ENCODE data around the gene CLIP2. TPM values are rescaled to one million over a fixed set of nuclear protein-coding genes. Genes with fewer than 3 reads are reported as not detected.
"Not testable (repeated sequence)": the region's sequence is repeated elsewhere in the genome, so short reads cannot be mapped to it uniquely, and the experiment has no call there.

Gene CLIP2
- total and polyA plus RNA-seq, 8 donors, result 20.6 to 32.8 (median 25.6) TPM

- H3K9me3 ChIP-seq, result no peaks in the 10 kb centered on the region
- H3K27ac ChIP-seq, result no peak overlapping the region
- no peak for ATAC-seq
- H3K36me3 ChIP-seq, result peaks cover 0 to 15% of the 10 kb centered on the region in 2 donors
- peaks cover 7 to 16% of the 10 kb centered on the region in 2 donors for H3K4me1 ChIP-seq
- H3K4me3 ChIP-seq, result no peak overlapping the region
- DNase-seq, result no peak
- no peaks in the 10 kb centered on the region for H3K27me3 ChIP-seq
- intact Hi-C loops (cut with DNase I), result no loop called here
- TF ChIP-seq, protein P1, sequence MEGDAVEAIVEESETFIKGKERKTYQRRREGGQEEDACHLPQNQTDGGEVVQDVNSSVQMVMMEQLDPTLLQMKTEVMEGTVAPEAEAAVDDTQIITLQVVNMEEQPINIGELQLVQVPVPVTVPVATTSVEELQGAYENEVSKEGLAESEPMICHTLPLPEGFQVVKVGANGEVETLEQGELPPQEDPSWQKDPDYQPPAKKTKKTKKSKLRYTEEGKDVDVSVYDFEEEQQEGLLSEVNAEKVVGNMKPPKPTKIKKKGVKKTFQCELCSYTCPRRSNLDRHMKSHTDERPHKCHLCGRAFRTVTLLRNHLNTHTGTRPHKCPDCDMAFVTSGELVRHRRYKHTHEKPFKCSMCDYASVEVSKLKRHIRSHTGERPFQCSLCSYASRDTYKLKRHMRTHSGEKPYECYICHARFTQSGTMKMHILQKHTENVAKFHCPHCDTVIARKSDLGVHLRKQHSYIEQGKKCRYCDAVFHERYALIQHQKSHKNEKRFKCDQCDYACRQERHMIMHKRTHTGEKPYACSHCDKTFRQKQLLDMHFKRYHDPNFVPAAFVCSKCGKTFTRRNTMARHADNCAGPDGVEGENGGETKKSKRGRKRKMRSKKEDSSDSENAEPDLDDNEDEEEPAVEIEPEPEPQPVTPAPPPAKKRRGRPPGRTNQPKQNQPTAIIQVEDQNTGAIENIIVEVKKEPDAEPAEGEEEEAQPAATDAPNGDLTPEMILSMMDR (IDR thresholded peaks at IDR 0.05), result no peak
Observed at GRCh38 chr7:74376256-74377036, 87.2 kb downstream of the CLIP2 start.

- intact Hi-C loops (cut with DNase I), result loop anchor here in 1 of 2 donors (10.0 kb wide), 1 partner anchor 305 kb away; no protein-coding TSS in a partner anchor
- no peak for DNase-seq
- Histone ChIP-seq H3K4me3 (no peak overlapping the region), H3K27me3 (no peaks in the 10 kb centered on the region), H3K36me3 (peaks cover 0 to 15% of the 10 kb centered on the region in 2 donors), H3K27ac (no peak overlapping the region), H3K9me3 (no peaks in the 10 kb centered on the region), H3K4me1 (no peaks in the 10 kb centered on the region)
- ATAC-seq, result no peak
- TF ChIP-seq, protein P1 (IDR thresholded peaks at IDR 0.05), result no peak
Observed at GRCh38 chr7:74379938-74380337, 90.7 kb downstream of the CLIP2 start.

GRCh38 chr7:74380720-74381119, 91.5 kb downstream of the CLIP2 start:
- Histone ChIP-seq H3K27ac (no peak overlapping the region), H3K36me3 (peaks cover 0 to 13% of the 10 kb centered on the region in 2 donors), H3K4me1 (no peaks in the 10 kb centered on the region), H3K9me3 (no peaks in the 10 kb centered on the region), H3K27me3 (no peaks in the 10 kb centered on the region), H3K4me3 (no peak overlapping the region)
- intact Hi-C loops (cut with DNase I), result loop anchor here in 1 of 2 donors (10.0 kb wide), 1 partner anchor 306 kb away; no protein-coding TSS in a partner anchor
- TF ChIP-seq, protein P1 (IDR thresholded peaks at IDR 0.05), result no peak
- ATAC-seq (no peak), DNase-seq (no peak)

DNA sequence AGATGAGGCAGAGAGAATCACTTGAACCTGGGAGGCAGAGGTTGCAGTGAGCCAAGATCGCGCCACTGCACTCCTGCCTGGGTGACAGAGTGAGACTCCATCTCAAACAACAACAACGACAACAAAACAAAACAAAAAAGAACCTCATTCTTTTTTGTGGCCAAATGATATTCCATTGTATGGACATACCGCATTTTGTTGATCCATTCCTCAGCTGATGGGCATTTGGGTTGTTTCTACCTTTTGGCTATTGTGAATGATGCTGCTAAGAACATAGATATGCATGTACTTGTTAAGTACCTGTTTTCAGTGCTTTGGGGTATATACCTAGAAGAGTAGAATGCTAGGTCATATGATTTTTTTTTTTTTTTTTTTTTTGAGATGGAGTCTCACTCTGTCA, 94.9 kb downstream of the CLIP2 start:
- H3K27me3 ChIP-seq, H3K4me1 ChIP-seq, H3K27ac ChIP-seq, DNase-seq, ATAC-seq, H3K4me3 ChIP-seq, H3K9me3 ChIP-seq: not testable (repeated sequence)
- H3K36me3 ChIP-seq, result peaks cover 0 to 24% of the 10 kb centered on the region in 2 donors
- intact Hi-C loops (cut with DNase I), result loop anchor here in 1 of 2 donors (10.0 kb wide), 1 partner anchor 309 kb away; no protein-coding TSS in a partner anchor

- H3K27ac ChIP-seq, ATAC-seq, H3K4me1 ChIP-seq, H3K4me3 ChIP-seq, H3K9me3 ChIP-seq, DNase-seq, H3K27me3 ChIP-seq: not testable (repeated sequence)
- intact Hi-C loops (cut with DNase I), result loop anchor here in 1 of 2 donors (10.0 kb wide), 1 partner anchor 310 kb away; no protein-coding TSS in a partner anchor
- peaks cover 0 to 27% of the 10 kb centered on the region in 2 donors for H3K36me3 ChIP-seq
Observed at GRCh38 chr7:74384854-74385253, 95.6 kb downstream of the CLIP2 start.

GRCh38 chr7:74387606-74388005, 98.4 kb downstream of the CLIP2 start:
- intact Hi-C loops (cut with DNase I), result loop anchor here in 1 of 2 donors (10.0 kb wide), 1 partner anchor 313 kb away; no protein-coding TSS in a partner anchor
- no peak for DNase-seq
- Histone ChIP-seq H3K4me1 (no peaks in the 10 kb centered on the region), H3K4me3 (no peak overlapping the region), H3K27ac (no peak overlapping the region), H3K27me3 (no peaks in the 10 kb centered on the region), H3K9me3 (no peaks in the 10 kb centered on the region), H3K36me3 (peaks cover 0 to 27% of the 10 kb centered on the region in 2 donors)
- ATAC-seq, result no peak
- TF ChIP-seq, protein P1 (IDR thresholded peaks at IDR 0.05), result no peak

Data from left lung (tissue), 10 donors.